ENCODE data around the gene TGM2. TPM values are rescaled to one million over a fixed set of nuclear protein-coding genes. Genes with fewer than 3 reads are reported as not detected.

Gene TGM2
- total and polyA plus RNA-seq, 9 of the 15 experiments (the other 6 are each of a cell fraction or from before 2014, with no cell fraction given): 5.5 to 78.5 (median 37.6) TPM

DNA sequence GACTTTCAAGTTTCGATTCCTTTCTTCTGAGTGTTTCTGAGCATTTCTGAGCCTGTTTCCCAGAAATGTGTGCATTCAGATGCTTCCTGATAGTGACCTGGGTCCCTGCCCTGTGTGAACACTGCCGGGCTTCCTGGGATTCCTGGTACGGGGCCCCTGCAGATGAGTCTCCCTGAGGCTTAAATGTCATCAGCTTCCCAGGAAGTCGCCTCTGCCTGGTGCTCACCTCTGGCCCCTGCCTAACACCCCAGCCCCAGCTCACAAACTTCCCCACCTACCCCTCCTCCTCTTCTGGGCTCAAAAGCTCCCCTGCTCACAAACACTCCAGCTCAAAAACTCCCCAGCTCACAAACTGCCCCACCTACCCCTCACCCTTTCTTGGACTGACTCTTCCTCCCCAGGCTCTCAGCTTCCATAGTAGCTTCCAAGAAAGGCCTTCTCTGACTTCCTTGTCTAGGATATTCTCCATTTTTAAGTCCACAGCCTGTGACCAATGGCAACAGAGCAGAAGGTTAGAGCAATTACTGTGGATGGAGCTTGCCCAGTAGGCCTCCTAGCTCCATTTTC lies 42.0 kb downstream of the TGM2 start (continued):
- TF ChIP-seq DNMT1 (IDR thresholded peaks at IDR 0.05) (no peak), SPI1 (IDR thresholded peaks at IDR 0.05; ENCODE audit: borderline replicate concordance, low read depth, low read length) (no peak), MEF2D (tag; conservative IDR thresholded peaks at IDR 0.05; ENCODE audit: low read depth) (0 out of 2 replicates have a peak, but pooled peaks have one; percentile 52), JUND (IDR thresholded peaks at IDR 0.05; ENCODE audit: borderline replicate concordance, low read depth, low read length) (0 out of 2 replicates have a peak, but pooled peaks have one; percentile 20), JUND (tag; IDR thresholded peaks at IDR 0.05; ENCODE audit: borderline replicate concordance, low read depth, low read length) (peak; percentile 49; the same call in 1 of the 3 replicates), SMARCA4 (IDR thresholded peaks at IDR 0.05) (0 out of 2 replicates have a peak, but pooled peaks have one; percentile 13), SOX6 (IDR thresholded peaks at IDR 0.05) (peak; percentile 22; the same call in 1 of the 2 replicates), STAT5B (CRISPR knock-in tag; IDR thresholded peaks at IDR 0.05) (no peak), MECOM (CRISPR knock-in tag; IDR thresholded peaks at IDR 0.05) (no peak; the same call in 1 of the 2 replicates), KLF10 (CRISPR knock-in tag; IDR thresholded peaks at IDR 0.05) (no peak), BHLHE40 (IDR thresholded peaks at IDR 0.05; ENCODE audit: low read length) (no peak), CTBP1 (IDR thresholded peaks at IDR 0.05; ENCODE audit: borderline replicate concordance) (peak; percentile 50; the same call in 1 of the 2 replicates), ZZZ3 (IDR thresholded peaks at IDR 0.05) (no peak), SREBF1 (IDR thresholded peaks at IDR 0.05; ENCODE audit: borderline replicate concordance, low read depth, low read length) (no peak), REST (IDR thresholded peaks at IDR 0.05; ENCODE audit: borderline replicate concordance) (no peak), REST (CRISPR knock-in tag; IDR thresholded peaks at IDR 0.05; ENCODE audit: low read depth) (no peak), EGR1 (conservative IDR thresholded peaks at IDR 0.05) (no peak), TSC22D4 (tag; IDR thresholded peaks at IDR 0.05) (no peak), XRCC3 (IDR thresholded peaks at IDR 0.05) (no peak), POLR2AphosphoS5 (IDR thresholded peaks at IDR 0.05; ENCODE audit: control insufficient read depth, insufficient read depth, low read depth, low read length) (no peak)
- TF ChIP-seq, protein P1, sequence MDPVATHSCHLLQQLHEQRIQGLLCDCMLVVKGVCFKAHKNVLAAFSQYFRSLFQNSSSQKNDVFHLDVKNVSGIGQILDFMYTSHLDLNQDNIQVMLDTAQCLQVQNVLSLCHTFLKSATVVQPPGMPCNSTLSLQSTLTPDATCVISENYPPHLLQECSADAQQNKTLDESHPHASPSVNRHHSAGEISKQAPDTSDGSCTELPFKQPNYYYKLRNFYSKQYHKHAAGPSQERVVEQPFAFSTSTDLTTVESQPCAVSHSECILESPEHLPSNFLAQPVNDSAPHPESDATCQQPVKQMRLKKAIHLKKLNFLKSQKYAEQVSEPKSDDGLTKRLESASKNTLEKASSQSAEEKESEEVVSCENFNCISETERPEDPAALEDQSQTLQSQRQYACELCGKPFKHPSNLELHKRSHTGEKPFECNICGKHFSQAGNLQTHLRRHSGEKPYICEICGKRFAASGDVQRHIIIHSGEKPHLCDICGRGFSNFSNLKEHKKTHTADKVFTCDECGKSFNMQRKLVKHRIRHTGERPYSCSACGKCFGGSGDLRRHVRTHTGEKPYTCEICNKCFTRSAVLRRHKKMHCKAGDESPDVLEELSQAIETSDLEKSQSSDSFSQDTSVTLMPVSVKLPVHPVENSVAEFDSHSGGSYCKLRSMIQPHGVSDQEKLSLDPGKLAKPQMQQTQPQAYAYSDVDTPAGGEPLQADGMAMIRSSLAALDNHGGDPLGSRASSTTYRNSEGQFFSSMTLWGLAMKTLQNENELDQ (CRISPR knock-in tag; IDR thresholded peaks at IDR 0.05; ENCODE audit: borderline replicate concordance): no peak
